Nephron progenitor cell (in vitro differentiated cells): ENCODE measurements around the gene UBE2O.

Experiments
- DNase-seq: peaks from one replicate; pipeline ENCODE4 v3.0.0; 2021
- H3K27ac Mint-ChIP-seq: 2 replicates; pipeline ENCODE4 v1.8.0; 2021; ENCODE audit warnings: mild to moderate bottlenecking, moderate library complexity, mixed read lengths
- H3K27me3 Mint-ChIP-seq: 2 replicates; pipeline ENCODE4 v1.8.0; 2021; ENCODE audit warnings: mild to moderate bottlenecking, low read depth, mixed read lengths; ENCODE audit not compliant: poor library complexity
- H3K36me3 Mint-ChIP-seq: 2 replicates; pipeline ENCODE4 v1.8.0; 2021; ENCODE audit warnings: low read depth, mixed read lengths
- H3K4me1 Mint-ChIP-seq: 2 replicates; pipeline ENCODE4 v1.8.0; 2021; ENCODE audit warnings: mixed read lengths
- H3K4me3 Mint-ChIP-seq: 2 replicates; pipeline ENCODE4 v1.8.0; 2021; ENCODE audit warnings: mild to moderate bottlenecking, moderate library complexity, mixed read lengths
- H3K9me3 Mint-ChIP-seq: 2 replicates; pipeline ENCODE4 v1.8.0; 2021; ENCODE audit warnings: mild to moderate bottlenecking, moderate library complexity, mixed read lengths
- CTCF ChIP-seq: fragments of 200-600 bp; sonication (generic); IDR thresholded peaks from 2 replicates; pipeline ENCODE4 v1.5.0; 2021; ENCODE audit warnings: antibody characterized with exemption

UBE2O gene

GRCh38 chr17:76432004-76432403 lies 20.9 kb downstream of the UBE2O start:
- H3K27me3 Mint-ChIP-seq = no peaks in the 10 kb centered on the region

GRCh38 chr17:76431509-76431908 lies 21.4 kb downstream of the UBE2O start:
- Mint-ChIP-seq H3K27me3 (no peaks in the 10 kb centered on the region), H3K27ac (no peak overlapping the region), H3K36me3 (peaks cover 45% of the 10 kb centered on the region), H3K9me3 (peaks cover 9% of the 10 kb centered on the region), H3K4me1 (peaks cover 19% of the 10 kb centered on the region), H3K4me3 (no peak overlapping the region)
- DNase-seq = no peak
- no peak for TF ChIP-seq CTCF

More at GRCh38 chr17:76432004-76432403, 20.9 kb downstream of the UBE2O start:
- no peak for TF ChIP-seq CTCF
- DNase-seq = no peak
- H3K4me3 Mint-ChIP-seq = no peak overlapping the region
- peaks cover 4% of the 10 kb centered on the region for H3K9me3 Mint-ChIP-seq
- peaks cover 43% of the 10 kb centered on the region for H3K36me3 Mint-ChIP-seq
- H3K27ac Mint-ChIP-seq = no peak overlapping the region
- peaks cover 22% of the 10 kb centered on the region for H3K4me1 Mint-ChIP-seq

- DNase-seq = no peak
- no peak overlapping the region for H3K27ac Mint-ChIP-seq
- H3K36me3 Mint-ChIP-seq = peaks cover 36% of the 10 kb centered on the region
- H3K27me3 Mint-ChIP-seq = no peaks in the 10 kb centered on the region
- H3K9me3 Mint-ChIP-seq = peaks cover 20% of the 10 kb centered on the region
- no peak for TF ChIP-seq CTCF
- H3K4me1 Mint-ChIP-seq = peaks cover 10% of the 10 kb centered on the region
- H3K4me3 Mint-ChIP-seq = no peak overlapping the region
These were observed 24.4 kb downstream of the UBE2O start for GRCh38 chr17:76428511-76428910.

GRCh38 chr17:76427501-76428231 lies 25.3 kb downstream of the UBE2O start:
- Mint-ChIP-seq H3K27me3 (no peaks in the 10 kb centered on the region), H3K4me1 (peaks cover 14% of the 10 kb centered on the region), H3K36me3 (peaks cover 35% of the 10 kb centered on the region), H3K4me3 (no peak overlapping the region), H3K27ac (no peak overlapping the region), H3K9me3 (peaks cover 23% of the 10 kb centered on the region)
- DNase-seq = no peak
- TF ChIP-seq CTCF = no peak

GRCh38 chr17:76426853-76427252 lies 26.1 kb downstream of the UBE2O start:
- Mint-ChIP-seq H3K4me1 (peaks cover 15% of the 10 kb centered on the region), H3K27ac (no peak overlapping the region), H3K4me3 (no peak overlapping the region), H3K9me3 (peaks cover 24% of the 10 kb centered on the region), H3K36me3 (peaks cover 43% of the 10 kb centered on the region), H3K27me3 (no peaks in the 10 kb centered on the region)
- no peak for TF ChIP-seq CTCF
- no peak for DNase-seq

GRCh38 chr17:76422860-76423259 lies 30.1 kb downstream of the UBE2O start:
- Mint-ChIP-seq H3K9me3 (peaks cover 24% of the 10 kb centered on the region), H3K4me1 (peaks cover 24% of the 10 kb centered on the region), H3K4me3 (no peak overlapping the region), H3K27me3 (no peaks in the 10 kb centered on the region), H3K27ac (peak overlapping the region; percentile 19), H3K36me3 (peaks cover 54% of the 10 kb centered on the region)
- no peak for TF ChIP-seq CTCF
- DNase-seq = no peak
